ENCODE results near the gene LORICRIN.
"Not testable (repeated sequence)": the region's sequence is repeated elsewhere in the genome, so short reads cannot be mapped to it uniquely, and the experiment has no call there.

Gene LORICRIN

GRCh38 chr1:153223040-153223891, 36.2 kb upstream of the LORICRIN start:
- not testable (repeated sequence) for H3K4me3 ChIP-seq (ENCODE audit: low read depth, low read length)
- TF ChIP-seq CTCF (IDR thresholded peaks at IDR 0.05; ENCODE audit: low read depth, low read length), result peak; percentile 41

GRCh38 chr1:153227810-153228209, 31.7 kb upstream of the LORICRIN start:
- H3K4me3 ChIP-seq (ENCODE audit: low read depth, low read length), result no peak overlapping the region
- no peak for TF ChIP-seq CTCF (IDR thresholded peaks at IDR 0.05; ENCODE audit: low read depth, low read length)

- no peak for TF ChIP-seq CTCF (IDR thresholded peaks at IDR 0.05; ENCODE audit: low read depth, low read length)
- H3K4me3 ChIP-seq (ENCODE audit: low read depth, low read length), result no peak overlapping the region
Measured at GRCh38 chr1:153228491-153228890, 31.0 kb upstream of the LORICRIN start.

- TF ChIP-seq CTCF (IDR thresholded peaks at IDR 0.05; ENCODE audit: low read depth, low read length), result peak; percentile 52
- H3K4me3 ChIP-seq (ENCODE audit: low read depth, low read length), result not testable (repeated sequence)
Measured at GRCh38 chr1:153229076-153229829, 30.2 kb upstream of the LORICRIN start.

GRCh38 chr1:153231363-153231762, 28.1 kb upstream of the LORICRIN start:
- no peak for TF ChIP-seq CTCF (IDR thresholded peaks at IDR 0.05; ENCODE audit: low read depth, low read length)

GRCh38 chr1:153231785-153232184, 27.7 kb upstream of the LORICRIN start:
- no peak overlapping the region for H3K4me3 ChIP-seq (ENCODE audit: low read depth, low read length)
- TF ChIP-seq CTCF (IDR thresholded peaks at IDR 0.05; ENCODE audit: low read depth, low read length), result no peak

More at GRCh38 chr1:153231363-153231762, 28.1 kb upstream of the LORICRIN start:
- no peak overlapping the region for H3K4me3 ChIP-seq (ENCODE audit: low read depth, low read length)

GRCh38 chr1:153232553-153232952, 26.9 kb upstream of the LORICRIN start:
- H3K4me3 ChIP-seq (ENCODE audit: low read depth, low read length), result no peak overlapping the region
- TF ChIP-seq CTCF (IDR thresholded peaks at IDR 0.05; ENCODE audit: low read depth, low read length), result no peak
